Renal pelvis (tissue), 3 donors: ENCODE measurements around the gene TMEM243. TPM values are rescaled to one million over a fixed set of nuclear protein-coding genes. Genes with fewer than 3 reads are reported as not detected.

Experiments used
- polyA plus RNA-seq, 3 donors: library from polyadenylated mRNA; unstranded; fragments of 120-200 nt; gene quantifications; one replicate each; pipeline ENCODE4 v1.2.1, GENCODE V29; 2013; ENCODE audit not compliant: insufficient read length in 3 of 3

Gene TMEM243
- polyA plus RNA-seq, 3 donors: 37.2 to 38.3 (median 37.2) TPM

Other genes with a start within 250 kb of the TMEM243 start
- gene ELAPOR2, start 160.1 kb downstream of the TMEM243 start, polyA plus RNA-seq: 1 to 10 TPM; 8.3 to 9.9 (median 9.8) TPM
- 100 to 1,000 TPM; 143 to 231 (median 230) TPM for gene DMTF1, start 67.3 kb downstream of the TMEM243 start, polyA plus RNA-seq
- 10 to 100 TPM; 25.3 to 44.5 (median 37.2) TPM for gene CROT, start 125.9 kb upstream of the TMEM243 start, polyA plus RNA-seq